ENCODE results near the gene FAM240A. TPM values are rescaled to one million over a fixed set of nuclear protein-coding genes. Genes with fewer than 3 reads are reported as not detected.

FAM240A gene
- total RNA-seq, 1 experiment from 2014 or later = not detected

GRCh38 chr3:46632792-46633191, 20.5 kb downstream of the FAM240A start:
- H3K27me3 ChIP-seq (ENCODE audit: insufficient read depth, low read length) = no peaks in the 10 kb centered on the region
- no peak overlapping the region for H3K4me3 ChIP-seq (replicated peaks in 1 of 2; ENCODE audit: low read depth in 1 of 2, low read length in 2 of 2)
- no peak overlapping the region for H3K4me2 ChIP-seq (ENCODE audit: low read length)
- TF ChIP-seq EZH2 (IDR thresholded peaks at IDR 0.05) (no peak), ZBTB33 (IDR thresholded peaks at IDR 0.05; ENCODE audit: extremely low read depth, insufficient replicate concordance, low read length) (no peak), CEBPB (IDR thresholded peaks at IDR 0.05; ENCODE audit: low read depth) (no peak), CTCF (IDR thresholded peaks at IDR 0.05 in 2 of 3, conservative IDR thresholded peaks at IDR 0.05 in 1 of 3; ENCODE audit: borderline replicate concordance in 1 of 3, insufficient read depth in 1 of 3, low read depth in 2 of 3, low read length in 2 of 3) (no peak), JUND (IDR thresholded peaks at IDR 0.05) (no peak), POLR2AphosphoS5 (IDR thresholded peaks at IDR 0.05; ENCODE audit: low read depth, low read length) (no peak), EGR1 (IDR thresholded peaks at IDR 0.05; ENCODE audit: low read depth) (no peak), POLR2A (IDR thresholded peaks at IDR 0.05; ENCODE audit: borderline replicate concordance, extremely low read depth, insufficient read depth, insufficient read length) (no peak), MAX (IDR thresholded peaks at IDR 0.05) (no peak), EZH2phosphoT487 (IDR thresholded peaks at IDR 0.05; ENCODE audit: borderline replicate concordance) (no peak), SIN3A (IDR thresholded peaks at IDR 0.05; ENCODE audit: low read depth) (no peak), TCF7L2 (IDR thresholded peaks at IDR 0.05; ENCODE audit: borderline replicate concordance, extremely low read depth, insufficient read depth, insufficient read length) (no peak), REST (IDR thresholded peaks at IDR 0.05; ENCODE audit: low read depth) (no peak), ZNF274 (IDR thresholded peaks at IDR 0.05; ENCODE audit: low read depth, low read length) (no peak), ELF1 (IDR thresholded peaks at IDR 0.05; ENCODE audit: borderline replicate concordance, low read depth) (no peak), YY1 (IDR thresholded peaks at IDR 0.05; ENCODE audit: extremely low read depth, insufficient replicate concordance, low read depth, low read length) (no peak), ATF3 (IDR thresholded peaks at IDR 0.05) (no peak), ZFX (IDR thresholded peaks at IDR 0.05) (no peak), FOSL1 (IDR thresholded peaks at IDR 0.05; ENCODE audit: low read depth) (no peak)
- H3K79me2 ChIP-seq (ENCODE audit: insufficient read depth, low read length) = no peaks in the 10 kb centered on the region
- H2AFZ ChIP-seq (ENCODE audit: low read depth, low read length, poor library complexity, severe bottlenecking) = no peak overlapping the region
- no peak overlapping the region for H3K27ac ChIP-seq (ENCODE audit: low read depth, low read length)
- H3K36me3 ChIP-seq (ENCODE audit: control insufficient read depth in 1 of 2, insufficient read depth in 2 of 2, low read length in 2 of 2) = no peaks in the 10 kb centered on the region
- ATAC-seq (no peak), DNase-seq (ENCODE audit: low read depth, low spot score) (no peak)
- H3K9ac ChIP-seq (ENCODE audit: low read length) = no peak overlapping the region
- no TSS peak for BruUV-seq (replicated peaks)
- POLR2A ChIA-PET = no interaction called here
- H3K9me2 ChIP-seq (ENCODE audit: insufficient read depth) = no peaks in the 10 kb centered on the region
- H3K4me1 ChIP-seq (ENCODE audit: control insufficient read depth in 1 of 2, insufficient read depth in 2 of 2, low read length in 2 of 2) = peaks cover 0 to 7% of the 10 kb centered on the region in 2 experiments; a peak in 1 of 4 replicates
- H4K20me1 ChIP-seq (ENCODE audit: insufficient read depth) = no peaks in the 10 kb centered on the region
- CTCF ChIA-PET = interaction anchor here (2.0 kb wide), 1 partner anchor 144 kb away, joined by 9 read pairs; no protein-coding TSS in a partner anchor
- no peaks in the 10 kb centered on the region for H3K9me3 ChIP-seq (ENCODE audit: control insufficient read depth in 1 of 2, insufficient read depth in 1 of 2, low read depth in 1 of 2, low read length in 2 of 2)
- intact Hi-C loops (cut with micrococcal nuclease) = no loop called here
- RAD21 ChIA-PET (ENCODE audit: low non-redundant PET in 1 of 2, low total read pairs in 2 of 2, uncharacterized antibody in 2 of 2, unreplicated experiment in 2 of 2) = no interaction called here
